Measurements from ENCODE around the gene HDHD3. TPM values are rescaled to one million over a fixed set of nuclear protein-coding genes. Genes with fewer than 3 reads are reported as not detected.
A peak's percentile ranks its signal among the peaks of the same experiment; 100 is the strongest.

The HDHD3 gene
- total RNA-seq, 2 experiments from 2014 or later = 20.0 to 21.3 TPM

DNA sequence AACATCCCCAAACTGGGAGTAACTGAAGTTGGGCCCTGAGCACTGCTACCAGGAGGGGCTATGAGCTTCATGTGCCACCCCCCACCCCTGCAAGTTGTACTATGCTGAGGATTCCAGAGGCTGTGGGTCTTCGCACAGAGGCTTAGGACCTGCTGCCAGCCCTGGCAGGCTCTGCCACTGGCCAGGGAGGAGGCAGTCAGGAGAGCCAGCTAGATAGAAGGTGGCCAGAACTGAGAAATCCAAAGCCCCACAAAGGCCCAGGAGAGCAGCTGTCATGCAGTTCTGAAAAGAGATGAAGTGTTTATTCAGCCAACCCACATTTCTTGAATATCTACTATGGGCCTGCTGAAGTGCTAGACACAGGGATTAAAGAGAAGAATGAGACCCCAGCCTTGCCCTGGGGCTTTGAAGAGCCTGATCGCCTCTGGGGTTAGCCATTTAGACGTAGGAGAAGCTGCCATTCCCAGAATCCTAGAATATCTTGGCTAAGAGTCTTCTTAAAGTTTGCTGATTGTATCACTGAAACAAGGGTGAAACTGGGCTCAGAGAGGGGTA, 22.9 kb upstream of the HDHD3 start:
- H3K36me3 Mint-ChIP-seq = no peaks in the 10 kb centered on the region
- ATAC-seq (ENCODE audit: low read depth) (no peak), DNase-seq (no peak)
- POLR2A ChIA-PET = interaction anchor here (0.9 to 4.6 kb wide), 2 partner anchors 10 to 57 kb away, joined by 3 to 33 read pairs; partner anchors contain the start of genes C9orf43 and POLE3
- H3K4me3 Mint-ChIP-seq = peak overlapping the region; percentile 73
- peaks cover 15% of the 10 kb centered on the region for H3K4me1 Mint-ChIP-seq
- no peak overlapping the region for H3K27ac Mint-ChIP-seq
- no peaks in the 10 kb centered on the region for H3K27me3 Mint-ChIP-seq
- no peaks in the 10 kb centered on the region for H3K9me3 Mint-ChIP-seq

GRCh38 chr9:113398796-113399195, 22.0 kb upstream of the HDHD3 start:
- no peaks in the 10 kb centered on the region for H3K36me3 Mint-ChIP-seq
- H3K27me3 Mint-ChIP-seq = no peaks in the 10 kb centered on the region
- ATAC-seq (ENCODE audit: low read depth) (no peak), DNase-seq (no peak)
- no peak overlapping the region for H3K27ac Mint-ChIP-seq
- POLR2A ChIA-PET = interaction anchor here (4.6 kb wide), 1 partner anchor 11 kb away, joined by 33 read pairs; the partner anchor contains the start of genes C9orf43 and POLE3
- peaks cover 15% of the 10 kb centered on the region for H3K4me1 Mint-ChIP-seq
- no peaks in the 10 kb centered on the region for H3K9me3 Mint-ChIP-seq
- H3K4me3 Mint-ChIP-seq = no peak overlapping the region

- DNase-seq (no peak), ATAC-seq (ENCODE audit: low read depth) (no peak)
- Mint-ChIP-seq H3K27me3 (no peaks in the 10 kb centered on the region), H3K4me3 (no peak overlapping the region), H3K4me1 (peaks cover 15% of the 10 kb centered on the region), H3K36me3 (peaks cover 1% of the 10 kb centered on the region), H3K27ac (no peak overlapping the region), H3K9me3 (no peaks in the 10 kb centered on the region)
- POLR2A ChIA-PET = no interaction called here
These were observed 20.4 kb upstream of the HDHD3 start for GRCh38 chr9:113397203-113397631.

GRCh38 chr9:113395000-113395861, 18.4 kb upstream of the HDHD3 start:
- POLR2A ChIA-PET = interaction anchor here (0.6 kb wide), 2 partner anchors 69 to 105 kb away, joined by 3 to 4 read pairs; no protein-coding TSS in a partner anchor
- DNase-seq = no peak
- H3K27me3 Mint-ChIP-seq = no peaks in the 10 kb centered on the region
- H3K9me3 Mint-ChIP-seq = no peaks in the 10 kb centered on the region
- ATAC-seq (ENCODE audit: low read depth) = no peak
- H3K4me3 Mint-ChIP-seq = no peak overlapping the region
- H3K36me3 Mint-ChIP-seq = peaks cover 3% of the 10 kb centered on the region
- H3K27ac Mint-ChIP-seq = no peak overlapping the region
- peaks cover 10% of the 10 kb centered on the region for H3K4me1 Mint-ChIP-seq

DNA sequence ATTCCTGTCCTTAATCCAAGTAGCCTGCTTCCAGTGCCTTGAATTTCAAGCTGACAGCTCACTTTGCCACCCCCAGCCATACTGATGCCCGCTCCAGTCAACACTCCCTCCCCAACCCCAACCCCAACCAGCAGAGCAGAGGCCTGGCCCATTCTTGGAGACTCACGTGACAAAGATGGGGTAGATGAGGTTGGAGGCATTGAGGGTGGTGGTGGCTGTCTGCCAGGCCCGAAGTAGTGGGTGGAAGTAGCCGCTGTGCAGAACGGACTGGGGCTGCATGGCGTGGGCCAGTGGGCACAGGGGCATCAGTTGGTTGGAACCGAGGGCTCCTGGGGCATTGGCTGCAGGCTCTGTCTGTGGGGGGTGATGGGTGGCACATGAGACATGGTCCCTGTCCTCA, 16.5 kb upstream of the HDHD3 start:
- no peaks in the 10 kb centered on the region for H3K27me3 Mint-ChIP-seq
- POLR2A ChIA-PET = no interaction called here
- H3K9me3 Mint-ChIP-seq = no peaks in the 10 kb centered on the region
- no peak overlapping the region for H3K4me3 Mint-ChIP-seq
- H3K4me1 Mint-ChIP-seq = peaks cover 1% of the 10 kb centered on the region
- no peak overlapping the region for H3K27ac Mint-ChIP-seq
- peaks cover 3% of the 10 kb centered on the region for H3K36me3 Mint-ChIP-seq
- no peak for ATAC-seq (ENCODE audit: low read depth)
- no peak for DNase-seq

GRCh38 chr9:113391917-113392316, 15.1 kb upstream of the HDHD3 start:
- peaks cover 8% of the 10 kb centered on the region for H3K36me3 Mint-ChIP-seq
- H3K4me1 Mint-ChIP-seq = no peaks in the 10 kb centered on the region
- DNase-seq (no peak), ATAC-seq (ENCODE audit: low read depth) (no peak)
- H3K4me3 Mint-ChIP-seq = no peak overlapping the region
- POLR2A ChIA-PET = no interaction called here
- no peaks in the 10 kb centered on the region for H3K27me3 Mint-ChIP-seq
- no peak overlapping the region for H3K27ac Mint-ChIP-seq
- no peaks in the 10 kb centered on the region for H3K9me3 Mint-ChIP-seq

DNA sequence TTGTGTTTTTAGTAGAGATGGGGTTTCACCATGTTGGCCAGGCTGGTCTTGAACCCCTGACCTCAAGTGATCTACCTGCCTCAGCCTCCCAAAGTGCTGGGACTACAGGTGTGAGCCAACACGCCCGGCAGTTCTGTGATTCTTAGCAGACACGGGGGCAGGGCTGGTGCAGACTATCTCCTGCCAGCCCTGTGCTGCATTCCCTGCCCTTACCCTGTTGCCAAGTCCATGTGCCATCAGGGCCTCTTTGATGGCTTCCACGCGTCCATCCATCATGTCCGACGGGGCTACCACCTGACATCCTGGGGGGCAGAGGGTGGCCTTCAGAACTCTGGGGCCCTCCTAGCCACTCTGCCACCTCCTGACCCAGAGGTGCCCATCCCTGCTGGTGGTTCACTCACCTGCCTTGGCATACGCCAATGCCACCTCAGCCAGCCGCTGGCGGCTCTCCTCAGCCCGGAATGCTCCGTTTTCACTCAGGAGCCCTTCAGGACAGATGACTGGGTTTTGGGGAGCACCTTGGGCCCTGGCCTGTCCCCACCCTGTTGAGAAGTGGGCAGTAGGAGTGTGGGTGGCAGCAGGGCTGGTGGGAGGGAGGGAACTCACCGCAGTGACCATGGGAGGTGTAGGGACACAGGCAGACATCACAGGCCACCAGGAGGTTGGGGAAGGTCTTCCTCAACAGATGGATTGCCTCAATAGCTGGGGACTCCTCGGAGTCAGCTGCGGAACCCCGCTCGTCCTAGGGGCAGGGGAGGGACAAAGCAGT, 13.6 kb upstream of the HDHD3 start:
- DNase-seq (no peak), ATAC-seq (ENCODE audit: low read depth) (no peak)
- H3K4me1 Mint-ChIP-seq = no peaks in the 10 kb centered on the region
- POLR2A ChIA-PET = no interaction called here
- no peaks in the 10 kb centered on the region for H3K27me3 Mint-ChIP-seq
- H3K9me3 Mint-ChIP-seq = no peaks in the 10 kb centered on the region
- H3K4me3 Mint-ChIP-seq = no peak overlapping the region
- no peak overlapping the region for H3K27ac Mint-ChIP-seq
- peaks cover 8% of the 10 kb centered on the region for H3K36me3 Mint-ChIP-seq

DNA sequence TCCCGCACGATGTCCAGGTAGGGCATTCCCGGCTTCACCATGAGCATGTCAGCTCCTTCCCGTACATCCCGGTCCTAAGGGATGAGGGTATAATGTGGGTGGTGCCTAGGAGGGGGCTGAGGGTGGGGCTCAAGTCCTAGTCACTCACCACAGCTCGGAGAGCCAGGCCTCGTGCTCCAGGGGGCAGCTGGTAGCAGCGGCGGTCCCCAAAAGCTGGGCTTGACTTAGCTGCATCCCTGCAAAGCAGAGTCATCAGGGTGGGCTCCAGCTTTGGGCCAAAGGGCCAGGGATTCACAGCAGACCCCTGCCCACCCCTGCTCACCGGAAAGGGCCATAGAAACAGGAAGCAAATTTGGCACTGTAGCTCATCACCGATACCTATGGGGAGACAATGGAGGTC, 12.7 kb upstream of the HDHD3 start:
- Mint-ChIP-seq H3K9me3 (no peaks in the 10 kb centered on the region), H3K27ac (no peak overlapping the region), H3K27me3 (no peaks in the 10 kb centered on the region), H3K4me3 (no peak overlapping the region), H3K36me3 (peaks cover 8% of the 10 kb centered on the region), H3K4me1 (no peaks in the 10 kb centered on the region)
- POLR2A ChIA-PET = no interaction called here
- no peak for DNase-seq
- no peak for ATAC-seq (ENCODE audit: low read depth)

GRCh38 chr9:113388833-113389232, 12.0 kb upstream of the HDHD3 start:
- Mint-ChIP-seq H3K9me3 (no peaks in the 10 kb centered on the region), H3K4me1 (no peaks in the 10 kb centered on the region), H3K27me3 (no peaks in the 10 kb centered on the region), H3K27ac (no peak overlapping the region), H3K4me3 (no peak overlapping the region), H3K36me3 (peaks cover 8% of the 10 kb centered on the region)
- POLR2A ChIA-PET = no interaction called here
- ATAC-seq (ENCODE audit: low read depth) = no peak
- no peak for DNase-seq

- no peak overlapping the region for H3K4me3 Mint-ChIP-seq
- H3K27me3 Mint-ChIP-seq = no peaks in the 10 kb centered on the region
- DNase-seq = no peak
- POLR2A ChIA-PET = no interaction called here
- ATAC-seq (ENCODE audit: low read depth) = no peak
- no peaks in the 10 kb centered on the region for H3K4me1 Mint-ChIP-seq
- H3K36me3 Mint-ChIP-seq = peaks cover 7% of the 10 kb centered on the region
- H3K9me3 Mint-ChIP-seq = no peaks in the 10 kb centered on the region
- no peak overlapping the region for H3K27ac Mint-ChIP-seq
These were observed 10.9 kb upstream of the HDHD3 start for GRCh38 chr9:113387560-113388230.

GRCh38 chr9:113386571-113387393, 10.0 kb upstream of the HDHD3 start:
- DNase-seq = no peak
- POLR2A ChIA-PET = no interaction called here
- Mint-ChIP-seq H3K4me1 (no peaks in the 10 kb centered on the region), H3K9me3 (no peaks in the 10 kb centered on the region), H3K4me3 (no peak overlapping the region), H3K27ac (no peak overlapping the region), H3K27me3 (peaks cover 2% of the 10 kb centered on the region), H3K36me3 (peaks cover 5% of the 10 kb centered on the region)
- ATAC-seq (ENCODE audit: low read depth) = no peak

DNA sequence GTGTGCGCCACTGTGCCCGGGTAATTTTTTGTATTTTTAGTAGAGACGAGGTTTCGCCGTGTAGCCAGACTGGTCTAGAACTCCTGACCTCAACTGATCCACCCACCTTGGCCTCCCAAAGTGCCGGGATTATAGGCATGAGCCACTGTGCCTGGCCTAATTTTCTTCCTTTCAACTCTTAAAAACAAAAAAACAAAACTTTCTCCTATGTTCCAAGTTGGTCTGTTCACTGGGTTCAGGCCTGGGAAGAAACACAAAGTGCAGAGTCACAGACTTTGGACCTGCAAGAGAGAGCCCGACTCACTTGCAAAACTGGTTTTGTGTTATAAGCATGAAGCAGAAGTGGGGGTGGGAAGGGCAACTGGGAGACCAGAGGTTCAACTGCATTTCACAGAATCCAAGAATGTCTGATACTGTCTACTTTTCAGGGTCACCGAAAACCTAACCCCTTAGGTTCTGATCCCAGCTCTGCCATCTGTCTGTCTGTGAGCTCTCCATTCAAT, 5.2 kb upstream of the HDHD3 start:
- POLR2A ChIA-PET = no interaction called here
- no peaks in the 10 kb centered on the region for H3K4me1 Mint-ChIP-seq
- peaks cover 5% of the 10 kb centered on the region for H3K27me3 Mint-ChIP-seq
- H3K27ac Mint-ChIP-seq = no peak overlapping the region
- H3K4me3 Mint-ChIP-seq = no peak overlapping the region
- DNase-seq (no peak), ATAC-seq (ENCODE audit: low read depth) (no peak)
- no peaks in the 10 kb centered on the region for H3K36me3 Mint-ChIP-seq
- no peaks in the 10 kb centered on the region for H3K9me3 Mint-ChIP-seq

All from activated naive CD8-positive, alpha-beta T cell treated with anti-CD3 and anti-CD28 coated beads, Interleukin-2, amount 10 ng/mL, durations not matched to agents 7 days and 5 days (primary cell).